Retinal pigment epithelial cell (primary cell): Measurements from ENCODE around the gene DSCAML1.

ENCODE experiments used
- DNase-seq: peaks from one replicate; pipeline ENCODE4 v3.0.0-alpha.2; 2010; ENCODE audit warnings: low read depth
- H3K4me3 ChIP-seq: 2 replicates; pipeline ENCODE4 v1.5.1; 2011; ENCODE audit warnings: mild to moderate bottlenecking, low read length, control low read depth, moderate library complexity
- TF ChIP-seq, protein P1 (sequence below): conservative IDR thresholded peaks from 2 replicates; pipeline ENCODE4 v1.5.1; 2011; ENCODE audit warnings: low read depth, low read length, control low read depth, inconsistent platforms

DSCAML1 gene

DNA sequence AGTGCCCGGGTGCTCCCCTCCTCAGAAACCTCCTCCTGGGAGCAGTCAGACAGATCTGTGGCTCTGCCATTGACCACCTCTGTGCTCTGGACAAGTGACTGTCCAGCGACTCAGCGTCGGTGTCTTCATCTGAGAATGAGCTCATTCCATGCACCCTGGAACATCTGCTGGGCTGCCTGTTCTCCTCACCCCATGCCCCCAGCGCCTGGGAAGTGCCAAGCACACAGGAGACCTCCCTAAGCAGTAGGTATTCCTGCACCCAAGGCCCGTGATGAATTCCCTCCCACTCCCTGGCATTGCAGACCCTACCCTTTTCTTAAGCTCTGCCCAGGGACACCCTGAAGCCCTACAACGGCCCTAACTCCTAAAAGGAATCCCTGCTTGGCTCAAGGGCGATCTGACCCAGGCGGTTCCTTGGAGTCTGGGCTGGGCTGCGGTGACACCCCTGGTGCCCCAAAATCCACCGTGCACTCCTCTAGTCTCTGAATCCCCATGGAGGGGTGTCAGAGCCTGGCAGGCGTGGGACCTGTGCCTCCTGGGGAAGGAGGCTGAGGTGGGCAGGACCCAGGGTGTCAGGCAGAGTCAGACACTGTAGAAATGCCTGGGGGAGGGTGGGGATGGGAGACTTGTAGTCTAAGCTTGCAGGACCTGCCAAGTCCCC, 377.4 kb downstream of the DSCAML1 start:
- DNase-seq: no peak
- TF ChIP-seq, protein P1, sequence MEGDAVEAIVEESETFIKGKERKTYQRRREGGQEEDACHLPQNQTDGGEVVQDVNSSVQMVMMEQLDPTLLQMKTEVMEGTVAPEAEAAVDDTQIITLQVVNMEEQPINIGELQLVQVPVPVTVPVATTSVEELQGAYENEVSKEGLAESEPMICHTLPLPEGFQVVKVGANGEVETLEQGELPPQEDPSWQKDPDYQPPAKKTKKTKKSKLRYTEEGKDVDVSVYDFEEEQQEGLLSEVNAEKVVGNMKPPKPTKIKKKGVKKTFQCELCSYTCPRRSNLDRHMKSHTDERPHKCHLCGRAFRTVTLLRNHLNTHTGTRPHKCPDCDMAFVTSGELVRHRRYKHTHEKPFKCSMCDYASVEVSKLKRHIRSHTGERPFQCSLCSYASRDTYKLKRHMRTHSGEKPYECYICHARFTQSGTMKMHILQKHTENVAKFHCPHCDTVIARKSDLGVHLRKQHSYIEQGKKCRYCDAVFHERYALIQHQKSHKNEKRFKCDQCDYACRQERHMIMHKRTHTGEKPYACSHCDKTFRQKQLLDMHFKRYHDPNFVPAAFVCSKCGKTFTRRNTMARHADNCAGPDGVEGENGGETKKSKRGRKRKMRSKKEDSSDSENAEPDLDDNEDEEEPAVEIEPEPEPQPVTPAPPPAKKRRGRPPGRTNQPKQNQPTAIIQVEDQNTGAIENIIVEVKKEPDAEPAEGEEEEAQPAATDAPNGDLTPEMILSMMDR: no peak
- H3K4me3 ChIP-seq: no peak overlapping the region

DNA sequence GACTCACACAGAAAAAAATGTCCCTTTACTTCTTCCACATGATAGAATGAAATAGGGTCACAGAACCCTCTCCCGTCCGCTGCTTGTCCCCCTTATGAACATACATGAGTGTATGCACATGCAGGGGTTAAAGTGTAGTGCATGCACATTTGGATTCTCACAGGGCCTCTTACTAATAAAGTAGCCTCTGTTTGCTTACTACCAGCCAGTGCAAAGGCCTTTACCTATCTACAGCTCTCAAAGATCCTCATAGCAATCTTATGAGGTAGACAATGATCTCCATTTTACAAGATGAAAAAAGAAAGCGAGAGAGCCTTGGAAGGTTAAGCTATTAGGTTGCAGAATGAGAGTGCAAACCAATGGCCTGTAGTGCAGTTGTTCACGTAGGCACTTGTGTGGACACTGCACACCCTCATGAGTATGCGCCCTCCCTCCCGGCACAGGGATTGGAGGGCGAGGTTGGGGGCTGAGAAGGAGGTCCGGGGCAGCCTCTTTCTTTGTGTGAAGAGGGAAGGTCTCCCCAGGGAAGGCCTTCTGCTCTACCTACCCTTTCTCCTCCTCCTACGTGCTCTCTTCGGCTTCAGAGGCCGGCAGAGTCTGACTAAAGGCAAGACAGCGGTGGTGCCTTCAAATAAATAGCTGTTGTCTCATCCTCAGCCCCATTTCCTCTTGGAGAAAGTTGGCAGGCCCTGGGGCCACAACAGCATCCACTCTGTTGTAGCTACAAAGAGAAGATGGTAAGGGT, 378.1 kb downstream of the DSCAML1 start:
- no peak overlapping the region for H3K4me3 ChIP-seq
- DNase-seq: no peak
- TF ChIP-seq, protein P1: no peak

DNA sequence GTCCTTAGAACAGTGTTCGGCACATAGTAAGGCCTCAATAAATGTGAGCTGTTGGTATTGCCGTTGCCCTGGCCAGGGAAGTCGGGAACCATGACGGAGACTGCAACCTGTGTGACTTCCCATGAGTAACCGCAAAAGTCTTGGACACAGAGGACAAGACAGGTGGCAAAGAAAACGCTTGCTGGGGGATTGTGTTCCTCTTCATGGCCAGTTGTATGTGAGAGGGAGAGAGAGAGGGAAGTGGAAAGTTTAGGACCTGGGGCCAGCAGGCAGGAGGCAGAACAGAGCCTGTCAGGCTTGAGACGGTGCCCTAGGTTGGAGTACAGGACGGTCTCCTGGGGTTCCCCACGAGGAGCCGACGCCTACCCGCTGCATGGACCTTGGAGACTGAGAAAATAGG, 379.2 kb downstream of the DSCAML1 start:
- H3K4me3 ChIP-seq: no peak overlapping the region
- DNase-seq: no peak
- TF ChIP-seq, protein P1: no peak

DNA sequence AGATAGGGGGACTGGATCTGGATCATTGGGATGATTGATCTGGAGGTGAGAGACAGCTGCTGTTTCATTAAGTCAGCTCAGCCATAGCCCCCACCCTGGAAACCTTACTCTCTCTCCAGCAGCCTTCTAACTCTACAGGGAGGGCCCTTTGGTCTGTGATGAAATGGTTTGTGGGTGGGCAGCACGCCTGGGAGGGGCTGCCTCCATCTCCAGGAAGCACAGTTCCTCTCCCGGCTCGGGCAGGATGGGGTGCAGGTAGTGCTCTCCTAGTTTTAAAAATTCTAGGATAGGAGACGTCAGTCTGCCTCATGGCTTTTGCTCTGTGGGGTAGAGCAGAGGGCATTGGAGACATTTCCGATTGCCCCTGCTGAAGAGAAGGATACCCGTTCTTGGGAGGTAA, 379.7 kb downstream of the DSCAML1 start:
- H3K4me3 ChIP-seq: no peak overlapping the region
- TF ChIP-seq, protein P1: no peak
- no peak for DNase-seq

DNA sequence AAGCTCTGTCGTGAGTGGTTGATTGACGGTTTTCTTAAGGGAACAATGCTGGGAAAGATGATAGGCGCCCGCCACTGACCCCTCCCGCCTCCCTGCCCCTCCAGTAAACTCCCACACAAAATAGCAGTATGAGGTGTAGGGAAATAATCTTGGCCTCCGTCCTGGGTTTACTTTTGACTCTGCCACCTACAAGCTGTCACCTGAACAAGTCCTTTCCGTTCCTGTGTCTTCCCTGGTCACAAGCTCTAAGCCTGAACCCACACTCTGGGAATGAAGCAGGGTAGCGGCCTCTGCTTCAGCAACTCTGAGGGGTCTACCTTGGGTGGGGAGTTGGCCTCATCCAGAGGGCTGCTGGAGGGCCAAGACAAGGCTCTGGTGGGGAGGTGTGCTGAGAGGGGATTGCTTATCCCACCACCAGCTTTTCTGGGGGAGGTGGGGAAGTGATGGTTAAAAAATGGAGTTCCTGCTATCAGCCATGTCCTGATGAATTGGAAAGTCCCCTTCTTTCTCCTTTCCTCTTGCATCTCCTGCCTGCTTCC, 381.6 kb downstream of the DSCAML1 start:
- no peak overlapping the region for H3K4me3 ChIP-seq
- TF ChIP-seq, protein P1: no peak
- DNase-seq: no peak

DNA sequence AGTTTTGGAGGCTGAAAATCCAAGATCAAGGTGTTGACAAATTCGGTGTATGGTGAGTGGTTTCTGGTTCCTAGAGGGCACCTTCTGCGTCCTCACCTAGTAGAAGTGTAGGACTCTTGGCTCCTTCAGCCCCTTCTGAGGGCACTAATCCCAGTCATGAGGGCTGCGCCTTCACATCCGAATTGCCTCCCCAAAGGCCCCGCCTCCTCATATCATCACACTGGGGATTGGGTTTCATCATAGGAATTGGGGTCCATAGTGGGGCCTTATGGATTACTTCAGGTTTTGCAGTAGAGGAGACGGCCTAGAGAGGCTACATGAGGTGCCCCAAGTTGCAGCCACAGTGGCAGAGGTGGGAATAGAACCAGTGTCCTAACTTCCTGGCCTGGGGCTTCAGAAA, 382.3 kb downstream of the DSCAML1 start:
- no peak overlapping the region for H3K4me3 ChIP-seq
- no peak for DNase-seq
- TF ChIP-seq, protein P1: no peak
